Chondrocyte (in vitro differentiated cells): ENCODE measurements around the gene DENND1A. TPM values are rescaled to one million over a fixed set of nuclear protein-coding genes. Genes with fewer than 3 reads are reported as not detected.

ENCODE experiments used
- DNase-seq: peaks from one replicate; pipeline ENCODE4 v3.0.0; 2021; ENCODE audit warnings: mixed read lengths, low spot score
- H3K27ac Mint-ChIP-seq: one replicate; pipeline ENCODE4 v1.8.0; 2021; ENCODE audit warnings: mild to moderate bottlenecking, moderate library complexity, mixed read lengths; ENCODE audit not compliant: unreplicated experiment
- H3K27me3 Mint-ChIP-seq: 2 replicates; pipeline ENCODE4 v1.8.0; 2021; ENCODE audit warnings: low read depth, mixed read lengths
- H3K36me3 Mint-ChIP-seq: 2 replicates; pipeline ENCODE4 v1.8.0; 2021; ENCODE audit warnings: low read depth, mixed read lengths
- H3K4me1 Mint-ChIP-seq: 2 replicates; pipeline ENCODE4 v1.8.0; 2021; ENCODE audit warnings: low read depth, mild to moderate bottlenecking, mixed read lengths
- H3K4me3 Mint-ChIP-seq: one replicate; pipeline ENCODE4 v1.8.0; 2021; ENCODE audit warnings: mild to moderate bottlenecking, moderate library complexity, mixed read lengths; ENCODE audit not compliant: unreplicated experiment
- H3K9me3 Mint-ChIP-seq: 2 replicates; pipeline ENCODE4 v1.8.0; 2021; ENCODE audit warnings: low read depth, mixed read lengths
- total RNA-seq: library from RNA; stranded (reverse); gene quantifications from 3 replicates; pipeline ENCODE4 v1.2.1, GENCODE V29; 2021
- TF ChIP-seq, protein P1 (sequence below): fragments of 200-600 bp; sonication (generic); IDR thresholded peaks from 2 replicates; pipeline ENCODE4 v1.5.0; 2021; ENCODE audit warnings: antibody characterized with exemption, mild to moderate bottlenecking, moderate library complexity

DENND1A gene
- total RNA-seq, 1 donor from 2014 or later = 15.3 TPM

GRCh38 chr9:123423311-123423640 is 506.6 kb downstream of the DENND1A start:
- no peaks in the 10 kb centered on the region for H3K27me3 Mint-ChIP-seq
- no peaks in the 10 kb centered on the region for H3K9me3 Mint-ChIP-seq
- H3K4me3 Mint-ChIP-seq = no peak overlapping the region
- H3K27ac Mint-ChIP-seq = no peak overlapping the region
- TF ChIP-seq, protein P1, sequence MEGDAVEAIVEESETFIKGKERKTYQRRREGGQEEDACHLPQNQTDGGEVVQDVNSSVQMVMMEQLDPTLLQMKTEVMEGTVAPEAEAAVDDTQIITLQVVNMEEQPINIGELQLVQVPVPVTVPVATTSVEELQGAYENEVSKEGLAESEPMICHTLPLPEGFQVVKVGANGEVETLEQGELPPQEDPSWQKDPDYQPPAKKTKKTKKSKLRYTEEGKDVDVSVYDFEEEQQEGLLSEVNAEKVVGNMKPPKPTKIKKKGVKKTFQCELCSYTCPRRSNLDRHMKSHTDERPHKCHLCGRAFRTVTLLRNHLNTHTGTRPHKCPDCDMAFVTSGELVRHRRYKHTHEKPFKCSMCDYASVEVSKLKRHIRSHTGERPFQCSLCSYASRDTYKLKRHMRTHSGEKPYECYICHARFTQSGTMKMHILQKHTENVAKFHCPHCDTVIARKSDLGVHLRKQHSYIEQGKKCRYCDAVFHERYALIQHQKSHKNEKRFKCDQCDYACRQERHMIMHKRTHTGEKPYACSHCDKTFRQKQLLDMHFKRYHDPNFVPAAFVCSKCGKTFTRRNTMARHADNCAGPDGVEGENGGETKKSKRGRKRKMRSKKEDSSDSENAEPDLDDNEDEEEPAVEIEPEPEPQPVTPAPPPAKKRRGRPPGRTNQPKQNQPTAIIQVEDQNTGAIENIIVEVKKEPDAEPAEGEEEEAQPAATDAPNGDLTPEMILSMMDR = no peak
- H3K36me3 Mint-ChIP-seq = peaks cover 16% of the 10 kb centered on the region
- peak; percentile 55 for DNase-seq
- H3K4me1 Mint-ChIP-seq = no peaks in the 10 kb centered on the region

- no peaks in the 10 kb centered on the region for H3K4me1 Mint-ChIP-seq
- H3K4me3 Mint-ChIP-seq = no peak overlapping the region
- TF ChIP-seq, protein P1 = no peak
- DNase-seq = peak; percentile 27
- H3K27ac Mint-ChIP-seq = no peak overlapping the region
- H3K9me3 Mint-ChIP-seq = no peaks in the 10 kb centered on the region
- peaks cover 17% of the 10 kb centered on the region for H3K36me3 Mint-ChIP-seq
- H3K27me3 Mint-ChIP-seq = no peaks in the 10 kb centered on the region
These were observed 507.2 kb downstream of the DENND1A start for GRCh38 chr9:123422635-123423310.

- Mint-ChIP-seq H3K9me3 (no peaks in the 10 kb centered on the region), H3K36me3 (peaks cover 10% of the 10 kb centered on the region), H3K4me1 (no peaks in the 10 kb centered on the region)
These were observed 508.0 kb downstream of the DENND1A start for GRCh38 chr9:123421801-123422455.

GRCh38 chr9:123421186-123421585 is 508.7 kb downstream of the DENND1A start:
- Mint-ChIP-seq H3K4me1 (no peaks in the 10 kb centered on the region), H3K4me3 (no peak overlapping the region), H3K36me3 (peaks cover 12% of the 10 kb centered on the region), H3K27ac (no peak overlapping the region), H3K9me3 (no peaks in the 10 kb centered on the region), H3K27me3 (no peaks in the 10 kb centered on the region)
- DNase-seq = peak; percentile 61
- TF ChIP-seq, protein P1 = no peak

More at GRCh38 chr9:123421801-123422455, 508.0 kb downstream of the DENND1A start:
- peak; percentile 66 for DNase-seq
- Mint-ChIP-seq H3K27me3 (no peaks in the 10 kb centered on the region), H3K27ac (no peak overlapping the region), H3K4me3 (no peak overlapping the region)
- TF ChIP-seq, protein P1 = no peak

GRCh38 chr9:123420592-123421111 is 509.3 kb downstream of the DENND1A start:
- no peaks in the 10 kb centered on the region for H3K4me1 Mint-ChIP-seq
- no peaks in the 10 kb centered on the region for H3K27me3 Mint-ChIP-seq
- peak; percentile 62 for DNase-seq
- H3K9me3 Mint-ChIP-seq = no peaks in the 10 kb centered on the region
- TF ChIP-seq, protein P1 = no peak
- H3K27ac Mint-ChIP-seq = no peak overlapping the region
- no peak overlapping the region for H3K4me3 Mint-ChIP-seq
- H3K36me3 Mint-ChIP-seq = peaks cover 10% of the 10 kb centered on the region
